Measurements from ENCODE around the gene CASKIN1.

GRCh38 chr16:2178321-2179106 lies 17.9 kb downstream of the CASKIN1 start:
- TF ChIP-seq EGR1 (IDR thresholded peaks at IDR 0.05; ENCODE audit: low read depth in 2 of 2) = no peak
- no peak for TF ChIP-seq CTCF (IDR thresholded peaks at IDR 0.05; ENCODE audit: low read depth, low read length, missing input control)
- TF ChIP-seq ATF3 (IDR thresholded peaks at IDR 0.05) = no peak
- no peak for TF ChIP-seq ZBTB33 (IDR thresholded peaks at IDR 0.05)
- TF ChIP-seq SP1 (IDR thresholded peaks at IDR 0.05) = no peak
- TF ChIP-seq TAF1 (conservative IDR thresholded peaks at IDR 0.05) = no peak
- TF ChIP-seq RAD21 (IDR thresholded peaks at IDR 0.05) = no peak
- TF ChIP-seq YY1 (IDR thresholded peaks at IDR 0.05) = no peak
- no peak for TF ChIP-seq FOXA1 (IDR thresholded peaks at IDR 0.05)
- no peak for TF ChIP-seq JUND (IDR thresholded peaks at IDR 0.05)
- no peak for TF ChIP-seq MAX (IDR thresholded peaks at IDR 0.05)
- TF ChIP-seq FOXA2 (IDR thresholded peaks at IDR 0.05) = no peak
- no peak for TF ChIP-seq REST (IDR thresholded peaks at IDR 0.05)
